Hepatocyte (in vitro differentiated cells): ENCODE measurements around the gene KLHDC1.

Source experiments
- CTCF ChIP-seq: fragments of 200-600 bp; sonication (generic); IDR thresholded peaks from 2 replicates; pipeline ENCODE4 v1.5.1; 2016; ENCODE audit warnings: antibody characterized with exemption, mild to moderate bottlenecking; ENCODE audit not compliant: poor library complexity
- EZH2 ChIP-seq: fragments of 200-600 bp; sonication (generic); IDR thresholded peaks from 2 replicates; pipeline ENCODE4 v1.6.1; 2016; ENCODE audit warnings: antibody characterized with exemption, mild to moderate bottlenecking, borderline replicate concordance
- EZH2phosphoT487 ChIP-seq: fragments of 200-600 bp; sonication (generic); IDR thresholded peaks from one replicate; pipeline ENCODE4 v1.6.1; 2018; ENCODE audit warnings: antibody characterized with exemption, mild to moderate bottlenecking, low read depth, moderate library complexity; ENCODE audit not compliant: unreplicated experiment, severe bottlenecking

- no peak for TF ChIP-seq EZH2phosphoT487
- no peak for TF ChIP-seq CTCF
- no peak for TF ChIP-seq EZH2
These were observed at the start of gene KLHDC1 for GRCh38 chr14:49692811-49693734.
